A204.1 (cell line): ENCODE data around the gene HOXB8.

ENCODE experiments used
- FAIRE-seq: peaks from 2 replicates; lab custom pipeline; 2012; peaks lifted over from hg19 to GRCh38; lab: Jason Lieb, UNC

The HOXB8 gene

GRCh38 chr17:48624544-48625494 is 9.7 kb upstream of the HOXB8 start:
- no peak for FAIRE-seq

GRCh38 chr17:48624118-48624517 is 9.0 kb upstream of the HOXB8 start:
- no peak for FAIRE-seq

DNA sequence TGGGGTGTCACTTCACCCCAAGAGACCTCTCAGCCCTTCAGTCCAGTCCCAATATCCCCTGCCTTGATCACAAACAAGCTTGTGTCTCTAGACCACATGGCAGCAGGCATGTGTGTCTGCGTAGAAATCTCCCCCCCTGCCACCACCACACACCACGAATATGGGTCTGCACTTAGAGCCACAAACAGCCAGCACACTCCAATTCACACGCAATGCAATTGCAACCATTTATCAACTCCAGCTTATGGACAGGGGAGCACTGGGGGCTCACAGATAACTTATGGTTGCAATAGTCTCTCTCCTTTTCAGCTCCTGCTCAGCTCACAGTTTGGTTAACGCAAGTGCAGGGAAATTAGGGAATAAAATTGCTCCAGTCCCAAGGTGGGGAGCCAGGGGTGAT is 8.5 kb upstream of the HOXB8 start:
- no peak for FAIRE-seq

DNA sequence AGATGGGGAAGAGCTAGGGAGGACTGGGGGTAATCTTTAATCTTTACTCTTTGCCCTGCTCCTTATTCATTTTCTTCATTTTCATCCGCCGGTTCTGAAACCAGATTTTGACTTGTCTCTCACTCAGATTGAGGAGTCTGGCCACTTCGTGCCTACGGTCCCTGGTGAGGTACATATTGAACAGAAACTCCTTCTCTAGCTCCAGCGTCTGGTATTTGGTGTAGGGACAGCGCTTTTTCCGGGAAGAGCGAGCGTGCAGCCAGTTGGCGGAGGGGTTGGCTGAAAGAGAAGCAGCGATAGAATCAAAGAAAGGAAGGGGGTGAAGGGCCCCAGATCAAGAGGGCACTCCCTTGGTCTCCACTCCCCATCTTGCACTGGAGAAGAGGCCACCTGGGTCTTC is 7.8 kb upstream of the HOXB8 start:
- FAIRE-seq = no peak

DNA sequence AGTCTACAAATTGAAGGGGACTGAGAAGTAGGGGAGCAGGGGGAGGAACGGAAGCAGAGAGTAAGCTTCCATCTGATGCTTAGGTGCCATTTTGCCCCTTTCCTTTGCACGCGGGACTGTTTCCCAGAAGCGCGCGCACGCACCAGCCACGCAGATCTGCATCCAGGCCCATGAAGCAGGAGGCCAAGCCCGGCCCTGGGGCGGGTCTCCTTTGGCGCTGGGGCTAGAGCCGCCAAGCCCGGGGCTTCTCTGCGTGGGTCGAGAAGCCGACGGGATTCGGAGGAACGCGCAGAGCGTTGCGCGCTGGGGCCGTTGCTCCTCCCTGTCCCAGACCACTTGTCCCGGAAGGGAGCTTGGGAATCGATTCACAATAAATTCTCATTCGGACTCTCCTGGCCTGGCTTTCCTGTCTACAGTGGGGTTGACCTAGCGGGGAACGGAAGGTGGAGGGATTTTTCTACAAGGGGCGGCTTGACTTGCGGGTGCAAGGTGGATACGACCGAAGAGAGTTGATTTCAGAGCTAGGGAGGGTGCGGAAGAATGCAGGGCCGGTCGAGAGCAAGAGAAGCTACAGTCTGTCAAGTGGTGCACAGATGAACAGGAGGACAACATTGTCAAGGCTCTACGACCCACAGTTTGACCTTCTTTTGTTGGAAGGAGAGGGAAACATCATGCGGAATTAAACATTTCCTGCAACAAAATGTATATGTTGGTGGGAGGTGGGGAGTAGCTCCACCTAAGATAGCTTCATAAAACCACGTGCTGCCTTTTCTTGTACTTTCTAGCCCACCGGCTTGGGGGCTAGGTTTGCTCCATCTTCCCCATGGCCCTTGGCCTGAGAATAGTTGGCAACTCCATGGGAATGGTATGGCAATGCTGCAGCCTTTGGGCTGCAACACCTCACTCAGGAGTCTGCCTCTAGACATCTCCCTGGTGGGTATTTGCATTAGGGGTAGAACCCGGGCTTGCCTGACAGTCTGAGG is 6.6 kb upstream of the HOXB8 start:
- FAIRE-seq = no peak

DNA sequence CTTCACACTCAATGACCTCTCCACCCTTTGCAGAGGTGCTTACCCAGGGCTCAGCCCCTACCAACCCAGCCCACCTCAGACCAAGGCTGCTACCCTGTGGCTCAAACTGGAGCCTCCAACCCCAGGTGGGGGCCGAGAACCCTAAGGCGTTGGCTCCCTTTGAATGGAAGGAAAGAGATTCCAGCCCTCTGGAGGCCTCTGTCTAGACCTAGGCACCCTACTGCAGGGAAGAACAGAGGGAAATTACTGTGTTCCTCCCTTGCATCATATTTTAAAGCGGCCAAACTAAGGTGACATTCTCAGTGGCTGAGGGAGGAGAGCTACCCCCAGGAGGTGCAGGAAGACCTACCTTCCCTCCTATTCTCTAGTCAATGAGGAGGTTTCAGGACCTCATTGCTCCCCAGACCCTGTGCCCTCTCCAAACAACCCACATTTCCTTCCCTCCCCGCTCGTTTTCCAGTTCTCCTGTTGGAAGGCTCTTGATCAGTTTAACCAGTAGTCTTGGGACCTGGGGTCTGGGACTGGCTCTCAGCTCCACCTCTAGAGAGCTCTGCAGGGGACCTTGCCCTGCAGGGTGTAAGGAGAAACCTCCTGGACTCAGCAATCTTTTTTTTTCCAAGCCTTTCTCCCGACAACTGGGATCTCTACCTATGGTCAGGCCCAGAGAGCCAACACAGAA is 5.5 kb upstream of the HOXB8 start:
- no peak for FAIRE-seq

- no peak for FAIRE-seq
Observed at GRCh38 chr17:48619826-48620449, 4.8 kb upstream of the HOXB8 start.

DNA sequence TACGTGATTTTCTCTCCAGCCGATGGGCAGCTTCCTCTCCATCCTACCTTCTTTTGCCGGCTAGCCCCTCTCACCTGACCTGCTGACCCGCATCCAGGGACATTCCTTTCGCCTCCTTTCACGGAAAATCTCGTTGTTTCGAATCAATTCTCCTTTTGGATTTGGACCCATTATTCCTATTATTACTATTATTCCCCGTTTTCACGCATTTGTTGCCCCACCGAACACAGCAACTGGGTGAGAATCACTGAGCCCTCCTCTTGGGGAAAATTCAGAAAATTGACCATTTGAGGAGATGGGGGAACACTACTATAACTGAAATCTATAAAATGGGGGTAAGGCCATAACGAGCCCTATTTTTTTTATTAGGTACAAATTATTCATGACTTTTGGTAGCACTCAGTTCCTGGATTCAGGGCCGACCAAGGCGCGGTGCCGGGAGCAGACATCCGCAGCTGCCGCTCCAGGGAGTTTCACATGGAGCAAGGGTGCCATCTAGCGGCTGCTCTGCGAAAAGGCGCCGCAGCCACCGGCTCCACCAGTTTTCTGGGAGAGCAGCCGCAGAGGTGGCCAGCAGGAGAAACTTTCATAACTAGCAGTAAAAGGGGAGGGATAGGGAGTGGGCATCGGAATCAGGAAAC is 3.3 kb upstream of the HOXB8 start:
- peak; percentile 82 for FAIRE-seq

- no peak for FAIRE-seq
Observed at GRCh38 chr17:48617471-48618255, 2.6 kb upstream of the HOXB8 start.

DNA sequence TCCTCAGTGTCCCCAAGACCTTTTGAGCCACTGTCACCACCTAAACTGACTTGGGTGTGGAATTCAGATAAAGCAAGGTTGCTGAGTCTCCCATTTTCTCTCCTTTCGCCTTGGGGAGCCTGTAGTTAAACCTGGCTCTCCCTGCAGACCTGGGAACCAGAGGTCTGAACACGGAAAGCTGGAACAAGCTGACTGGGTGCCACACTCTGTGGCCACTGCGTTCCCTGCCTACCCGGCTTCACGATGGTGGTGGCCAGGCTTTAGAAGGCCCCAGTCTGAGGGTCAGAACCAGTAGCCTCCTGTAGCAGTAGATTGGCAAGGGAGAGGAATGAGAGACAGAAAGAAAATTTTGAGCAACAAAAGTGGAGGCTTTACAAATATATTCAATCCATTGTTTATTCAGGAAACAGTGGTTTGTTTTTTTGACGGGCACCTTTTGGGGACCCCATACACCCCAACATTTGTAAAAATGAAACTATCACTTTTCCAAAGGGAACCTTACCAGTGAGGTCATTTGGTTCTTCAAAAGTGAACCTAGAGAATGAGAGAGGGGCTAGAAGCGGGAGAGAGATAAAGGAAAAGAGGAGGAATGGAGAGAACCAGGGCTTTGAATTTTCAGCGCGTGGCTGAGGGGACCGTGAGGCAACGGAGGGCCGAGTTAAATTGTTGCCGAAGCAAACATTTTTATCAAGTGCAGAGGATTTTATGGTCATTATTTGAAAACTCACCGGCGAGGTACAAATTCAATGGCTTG is 1.8 kb upstream of the HOXB8 start:
- FAIRE-seq = no peak

DNA sequence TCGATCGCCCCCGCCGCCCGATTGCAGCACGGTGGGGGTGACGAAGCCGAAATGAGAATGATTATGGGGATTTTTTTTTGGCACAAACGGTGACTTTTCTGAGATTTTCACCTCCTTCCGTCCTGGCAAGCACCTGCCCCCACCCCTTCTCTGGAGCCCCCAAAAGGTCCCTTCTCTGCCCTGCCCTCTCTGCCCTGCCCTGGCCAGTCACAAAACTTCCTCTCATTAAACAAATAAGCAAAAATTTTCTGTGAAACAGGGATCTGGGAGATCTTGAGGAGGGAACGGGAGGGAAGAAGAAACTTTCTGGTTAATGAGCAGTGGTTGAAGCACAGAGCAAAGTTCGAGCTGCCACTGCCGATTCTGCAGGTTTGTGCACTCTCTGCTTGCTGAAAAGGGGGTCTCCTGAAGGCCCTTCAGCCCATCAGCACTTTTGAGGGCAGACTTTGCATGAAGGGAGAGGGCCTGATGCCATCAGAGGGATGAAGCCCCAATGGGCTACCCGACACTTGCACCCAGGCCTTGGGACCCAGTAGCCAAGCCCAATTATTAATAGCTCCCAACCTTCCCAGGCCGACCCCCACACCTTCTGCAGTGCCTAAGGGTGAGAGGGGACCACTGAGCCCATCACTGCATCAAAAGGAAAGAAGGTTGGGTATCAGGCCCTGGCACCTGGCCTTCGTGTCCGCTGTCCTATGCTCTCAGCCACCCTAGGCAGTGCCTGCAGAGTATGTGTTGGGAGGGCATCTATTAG is 1.0 kb upstream of the HOXB8 start:
- no peak for FAIRE-seq

GRCh38 chr17:48613862-48614694 is 1.0 kb downstream of the HOXB8 start:
- no peak for FAIRE-seq

DNA sequence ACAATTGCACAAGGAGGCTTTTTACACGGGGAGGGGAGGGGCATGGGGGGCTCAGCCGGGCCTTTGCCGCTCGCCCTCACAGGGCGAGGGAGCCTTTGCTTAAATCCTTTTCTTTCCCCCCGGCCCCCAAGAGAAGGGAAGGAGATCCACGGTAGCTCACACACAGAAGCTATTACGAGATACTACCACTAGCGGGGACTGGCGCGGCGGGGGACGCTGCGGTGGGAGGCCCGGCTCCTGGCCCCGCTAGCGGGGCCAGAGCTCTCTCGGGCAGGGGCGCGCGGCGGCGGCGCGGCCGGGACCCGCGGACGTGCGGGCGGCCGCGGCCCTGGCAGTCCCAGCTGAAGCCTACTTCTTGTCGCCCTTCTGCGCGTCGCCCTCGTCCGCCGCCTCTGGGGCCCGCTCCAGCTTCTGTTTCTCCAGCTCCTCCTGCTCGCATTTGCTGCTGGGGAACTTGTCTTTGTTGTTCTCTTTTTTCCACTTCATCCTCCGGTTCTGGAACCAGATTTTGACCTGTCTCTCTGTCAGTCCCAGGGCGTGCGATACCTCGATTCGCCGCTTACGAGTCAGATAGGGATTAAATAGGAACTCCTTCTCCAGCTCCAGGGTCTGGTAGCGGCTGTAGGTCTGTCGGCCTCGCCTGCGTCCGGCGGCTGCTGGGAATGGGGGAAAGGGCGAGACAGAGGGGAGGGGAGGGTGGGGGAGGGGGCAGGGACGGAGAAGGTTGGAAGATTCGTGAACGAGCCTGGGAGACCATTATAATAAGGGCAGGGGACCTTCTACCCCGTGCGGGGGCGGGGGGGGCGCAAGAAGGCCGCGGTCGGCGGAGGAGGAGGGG is 2.0 kb downstream of the HOXB8 start:
- no peak for FAIRE-seq

GRCh38 chr17:48612456-48612853 is 2.6 kb downstream of the HOXB8 start:
- FAIRE-seq = no peak

DNA sequence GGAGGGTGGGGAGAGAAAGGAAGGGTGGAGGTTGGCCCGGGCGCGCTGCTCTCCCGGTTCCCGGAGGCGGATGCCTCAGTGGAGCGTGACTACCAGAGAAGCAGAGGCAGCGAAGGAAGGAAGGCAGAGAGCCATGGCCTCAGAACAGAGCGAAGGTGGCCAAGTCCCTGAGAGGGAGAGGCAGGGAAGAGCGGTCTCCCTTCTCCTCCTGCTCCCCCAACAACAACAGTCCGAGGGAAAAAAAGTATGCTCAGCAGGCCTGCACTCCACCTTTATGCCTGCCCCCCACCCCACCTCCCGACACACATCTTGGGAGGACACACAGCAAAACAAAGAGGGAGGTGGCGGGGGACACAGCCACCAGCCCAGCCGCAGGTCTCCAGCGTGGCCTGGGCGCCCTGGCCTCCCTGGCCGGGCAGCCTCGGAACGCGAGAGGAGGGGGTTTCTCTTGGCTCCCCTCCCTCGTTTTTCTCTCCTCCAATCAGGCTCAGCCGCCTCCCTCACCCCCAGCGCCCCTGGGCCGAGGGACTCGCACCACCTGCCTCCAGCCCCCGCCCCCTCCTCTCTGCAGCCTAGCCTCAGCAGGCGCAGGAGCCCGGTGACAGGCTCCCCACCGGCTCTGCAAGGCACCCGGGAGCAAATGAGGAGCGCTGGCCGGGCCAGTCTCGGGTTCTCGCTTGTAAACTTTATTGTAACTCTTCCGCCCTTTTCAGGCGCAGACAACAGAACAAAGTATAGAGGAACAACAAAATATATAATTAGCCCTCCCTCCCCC is 3.2 kb downstream of the HOXB8 start:
- no peak for FAIRE-seq

DNA sequence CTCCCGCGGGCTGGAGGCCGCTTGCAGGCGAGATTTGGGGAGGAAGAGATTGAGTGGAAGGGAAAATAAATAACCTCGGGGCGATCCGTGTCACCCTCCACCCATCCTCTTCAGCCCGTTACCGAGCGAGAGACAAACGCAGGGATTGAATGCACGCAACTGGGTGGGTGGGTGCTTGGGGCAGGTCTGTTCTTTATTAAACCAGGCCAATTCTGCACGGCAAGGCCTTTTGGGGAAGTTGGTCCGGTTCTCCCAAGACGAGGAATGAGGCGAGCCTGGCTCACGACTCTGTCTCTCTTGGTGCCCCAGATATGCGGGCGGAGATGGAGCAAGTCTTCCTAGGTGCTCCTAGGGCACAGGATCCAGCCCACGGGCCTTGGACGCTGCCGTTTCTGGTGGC is 3.9 kb downstream of the HOXB8 start:
- no peak for FAIRE-seq
